Gastroesophageal sphincter (tissue), 4 donors: ENCODE results near the gene OR56A4. TPM values are rescaled to one million over a fixed set of nuclear protein-coding genes. Genes with fewer than 3 reads are reported as not detected.

Experiments used
- ATAC-seq: fragments of 150-250 bp; one replicate; pipeline ENCODE4 v1.9.1; 2016; ENCODE audit warnings: mild to moderate bottlenecking, moderate library complexity
- H3K27ac ChIP-seq, 4 donors: fragments of 200-600 bp; sonication (generic) in 3 of 4; 1 replicate in 3 of 4; 2 replicates in 1 of 4; pipeline ENCODE4 v1.5.1; 2016 to 2019
- H3K27me3 ChIP-seq: fragments of 200-600 bp; sonication (generic); one replicate; pipeline ENCODE4 v1.5.1; 2019
- H3K36me3 ChIP-seq, 2 donors: fragments of 200-600 bp; sonication (generic); one replicate each; pipeline ENCODE4 v1.5.1; 2019; ENCODE audit warnings: control low read depth in 1 of 2
- H3K4me1 ChIP-seq, 3 donors: fragments of 200-600 bp; sonication (generic); 1 replicate in 2 of 3; 2 replicates in 1 of 3; pipeline ENCODE4 v1.5.1; 2016 to 2019; ENCODE audit warnings: control low read depth in 2 of 3
- H3K4me3 ChIP-seq, 2 donors: fragments of 200-600 bp; sonication (generic); one replicate each; pipeline ENCODE4 v1.5.1; 2019; ENCODE audit warnings: mild to moderate bottlenecking in 1 of 2, moderate library complexity in 1 of 2
- H3K9me3 ChIP-seq, 3 donors: fragments of 200-600 bp; sonication (generic); one replicate each; pipeline ENCODE4 v1.5.1; 2017 to 2019; ENCODE audit warnings: control low read depth in 2 of 3
- EP300 ChIP-seq: sonication (generic); formaldehyde crosslinking; IDR thresholded peaks from one replicate; pipeline ENCODE4 v1.6.1; 2017; ENCODE audit warnings: antibody characterized with exemption, mild to moderate bottlenecking
- POLR2A ChIP-seq, 2 donors: fragments of 450-650 bp; IDR thresholded peaks; one replicate each; pipeline ENCODE4 v1.6.1; 2017; ENCODE audit warnings: antibody characterized with exemption in 2 of 2, mild to moderate bottlenecking in 2 of 2, moderate library complexity in 1 of 2
- POLR2AphosphoS5 ChIP-seq: sonication (generic); formaldehyde crosslinking; IDR thresholded peaks from one replicate; pipeline ENCODE4 v1.6.1; 2017; ENCODE audit warnings: antibody characterized with exemption
- WGBS, 2 donors: methylation state at CpG; one replicate each; pipeline ENCODE4 v1.1.5; 2018; ENCODE audit warnings: low coverage in 1 of 2; 5-methylcytosine and 5-hydroxymethylcytosine counted together
- total RNA-seq, 4 donors: library from RNA; depleted of rRNA; stranded (reverse); fragments of >200 nt; gene quantifications; one replicate each; pipeline ENCODE4 v1.1.0, GENCODE V29; 2016
- TF ChIP-seq, protein P1 (sequence below), 4 experiments: fragments of 200-600 bp in 2 of 4; fragments of 450-650 bp in 2 of 4; sonication (generic) in 1 of 4; IDR thresholded peaks; one replicate each; pipeline ENCODE4 v1.5.1; 2017 to 2019; ENCODE audit warnings: antibody characterized with exemption in 4 of 4, mild to moderate bottlenecking in 2 of 4, moderate library complexity in 2 of 4

OR56A4 gene
- total RNA-seq, 4 donors from 2014 or later: not detected

DNA sequence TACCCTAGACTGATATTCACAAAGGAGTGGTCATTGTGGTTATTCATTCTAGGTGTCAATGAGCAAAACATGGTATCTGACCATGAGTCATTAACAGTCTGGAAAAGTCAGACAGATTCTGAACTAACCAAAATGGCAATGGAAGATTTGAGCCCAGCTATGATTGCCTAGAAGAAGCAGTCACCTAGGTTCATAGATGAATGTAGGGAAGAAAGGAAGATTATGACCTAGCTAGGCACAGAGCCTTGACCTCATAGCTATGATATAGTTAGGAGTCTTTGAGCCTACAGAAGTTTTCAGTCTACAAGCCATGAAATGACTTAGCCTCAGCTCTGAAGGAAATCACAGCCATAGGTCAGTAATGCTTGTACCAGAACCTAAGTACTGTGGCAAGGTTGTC is 351 bp downstream of the OR56A4 start:
- Histone ChIP-seq H3K4me1 (no peaks in the 10 kb centered on the region), H3K9me3 (no peaks in the 10 kb centered on the region), H3K27ac (no peak overlapping the region), H3K27me3 (peaks cover under 1% of the 10 kb centered on the region), H3K4me3 (no peak overlapping the region), H3K36me3 (no peaks in the 10 kb centered on the region)
- TF ChIP-seq POLR2AphosphoS5: no peak
- TF ChIP-seq, protein P1, sequence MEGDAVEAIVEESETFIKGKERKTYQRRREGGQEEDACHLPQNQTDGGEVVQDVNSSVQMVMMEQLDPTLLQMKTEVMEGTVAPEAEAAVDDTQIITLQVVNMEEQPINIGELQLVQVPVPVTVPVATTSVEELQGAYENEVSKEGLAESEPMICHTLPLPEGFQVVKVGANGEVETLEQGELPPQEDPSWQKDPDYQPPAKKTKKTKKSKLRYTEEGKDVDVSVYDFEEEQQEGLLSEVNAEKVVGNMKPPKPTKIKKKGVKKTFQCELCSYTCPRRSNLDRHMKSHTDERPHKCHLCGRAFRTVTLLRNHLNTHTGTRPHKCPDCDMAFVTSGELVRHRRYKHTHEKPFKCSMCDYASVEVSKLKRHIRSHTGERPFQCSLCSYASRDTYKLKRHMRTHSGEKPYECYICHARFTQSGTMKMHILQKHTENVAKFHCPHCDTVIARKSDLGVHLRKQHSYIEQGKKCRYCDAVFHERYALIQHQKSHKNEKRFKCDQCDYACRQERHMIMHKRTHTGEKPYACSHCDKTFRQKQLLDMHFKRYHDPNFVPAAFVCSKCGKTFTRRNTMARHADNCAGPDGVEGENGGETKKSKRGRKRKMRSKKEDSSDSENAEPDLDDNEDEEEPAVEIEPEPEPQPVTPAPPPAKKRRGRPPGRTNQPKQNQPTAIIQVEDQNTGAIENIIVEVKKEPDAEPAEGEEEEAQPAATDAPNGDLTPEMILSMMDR (IDR thresholded peaks at IDR 0.05): no peak
- no peak for TF ChIP-seq EP300
- no peak for TF ChIP-seq POLR2A (IDR thresholded peaks at IDR 0.05)
- no peak for ATAC-seq

DNA sequence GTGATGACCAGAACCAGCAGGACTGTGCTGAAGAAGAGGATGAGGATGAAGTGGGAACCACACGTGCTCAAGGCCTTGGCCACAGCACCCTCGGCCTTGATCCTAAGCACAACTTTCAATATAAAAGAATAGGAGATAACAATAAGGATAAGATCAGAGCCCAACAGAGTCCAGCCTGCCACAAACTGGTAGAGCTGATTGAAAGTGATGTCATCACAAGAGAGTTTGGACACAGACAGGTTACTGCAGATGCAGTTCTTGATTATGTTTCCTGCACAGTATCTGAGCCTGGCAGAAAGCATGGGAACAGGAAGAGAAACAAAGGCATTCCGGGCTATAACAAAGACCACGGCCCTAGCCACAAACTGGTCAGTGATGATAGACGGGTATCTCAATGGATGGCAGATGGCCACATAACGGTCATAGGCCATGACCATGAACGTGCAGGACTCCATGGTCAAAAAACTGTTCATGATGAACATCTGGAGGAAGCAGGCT is 4.5 kb downstream of the OR56A4 start:
- TF ChIP-seq POLR2A (IDR thresholded peaks at IDR 0.05) (no peak), EP300 (no peak), POLR2AphosphoS5 (no peak)
- TF ChIP-seq, protein P1 (IDR thresholded peaks at IDR 0.05): no peak
- Histone ChIP-seq H3K36me3 (no peaks in the 10 kb centered on the region), H3K27ac (no peak overlapping the region), H3K4me3 (no peak overlapping the region), H3K9me3 (no peaks in the 10 kb centered on the region), H3K27me3 (no peaks in the 10 kb centered on the region), H3K4me1 (no peaks in the 10 kb centered on the region)
- WGBS, 2 donors: 79% methylated on average over 7 of the region's 7 CpGs; no CpG with 5 or more reads in 1 of the 2 donors
- no peak for ATAC-seq

DNA sequence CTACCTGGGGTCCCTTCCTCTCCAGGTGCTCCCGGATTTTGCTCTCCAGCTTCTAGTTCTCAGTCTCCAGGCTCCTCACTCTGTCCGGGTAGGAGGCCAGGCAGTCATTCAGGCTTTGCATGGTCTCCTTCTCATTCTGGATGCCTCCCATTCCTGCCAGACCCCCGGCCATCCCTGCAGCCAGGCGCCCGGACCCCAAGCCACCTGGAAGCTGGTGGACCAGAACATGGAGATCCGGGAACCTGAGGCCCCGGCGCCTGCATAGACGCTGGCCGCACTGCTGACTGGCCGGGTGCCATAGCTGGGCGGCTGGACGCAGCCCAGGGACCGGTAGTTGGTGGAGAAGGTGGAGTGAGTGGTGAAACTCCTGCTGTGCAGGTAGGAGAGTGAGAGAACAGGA is 12.0 kb downstream of the OR56A4 start:
- Histone ChIP-seq H3K27me3 (peaks cover 7% of the 10 kb centered on the region), H3K4me3 (no peak overlapping the region), H3K27ac (no peak overlapping the region), H3K4me1 (no peaks in the 10 kb centered on the region), H3K9me3 (no peaks in the 10 kb centered on the region), H3K36me3 (no peaks in the 10 kb centered on the region)
- WGBS, 2 donors: 100% methylated on average over 1 of the region's 14 CpGs; no CpG with 5 or more reads in 1 of the 2 donors
- no peak for TF ChIP-seq POLR2AphosphoS5
- no peak for TF ChIP-seq POLR2A (IDR thresholded peaks at IDR 0.05)
- TF ChIP-seq EP300: no peak
- TF ChIP-seq, protein P1 (IDR thresholded peaks at IDR 0.05): no peak
- no peak for ATAC-seq

DNA sequence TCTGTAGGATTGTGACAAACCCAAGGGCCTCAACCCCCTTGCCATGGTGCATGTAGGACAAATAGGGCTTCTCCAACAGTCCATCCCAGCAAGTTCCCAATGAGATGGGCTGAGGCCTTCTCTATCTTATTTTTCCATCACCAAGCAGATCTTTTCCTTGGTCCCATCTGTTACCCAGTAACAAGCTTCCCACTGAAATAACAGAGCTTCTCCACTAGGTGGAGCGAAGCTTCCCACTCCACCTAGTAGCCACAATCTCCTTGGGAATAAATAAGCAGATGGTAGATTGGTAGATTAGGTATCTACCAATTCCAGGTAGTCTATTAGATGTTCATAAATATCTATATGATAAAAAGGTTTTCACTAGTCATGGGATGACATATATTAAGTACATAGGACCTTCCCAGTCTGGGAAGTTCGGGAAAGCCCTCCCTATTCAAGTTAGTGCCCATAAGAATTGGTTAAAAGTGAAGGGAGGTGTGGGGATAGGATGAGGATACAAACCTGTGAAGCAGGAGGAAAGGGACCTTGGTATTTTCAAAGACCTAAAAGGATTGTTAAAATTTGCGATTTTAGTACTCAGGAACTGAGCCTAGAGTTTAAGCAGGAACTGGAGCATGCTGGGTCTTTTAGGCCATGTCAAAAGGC is 14.0 kb downstream of the OR56A4 start:
- ATAC-seq: no peak
- Histone ChIP-seq H3K27ac (no peak overlapping the region), H3K9me3 (no peaks in the 10 kb centered on the region), H3K36me3 (no peaks in the 10 kb centered on the region), H3K4me1 (no peaks in the 10 kb centered on the region), H3K27me3 (peaks cover 8% of the 10 kb centered on the region), H3K4me3 (no peak overlapping the region)
- 43 to 62% methylated on average over 2 to 3 of the region's 3 CpGs for WGBS, 2 donors
- TF ChIP-seq, protein P1 (IDR thresholded peaks at IDR 0.05): peak in 1 of 4 experiments; percentile 22
- TF ChIP-seq EP300 (no peak), POLR2AphosphoS5 (no peak)

DNA sequence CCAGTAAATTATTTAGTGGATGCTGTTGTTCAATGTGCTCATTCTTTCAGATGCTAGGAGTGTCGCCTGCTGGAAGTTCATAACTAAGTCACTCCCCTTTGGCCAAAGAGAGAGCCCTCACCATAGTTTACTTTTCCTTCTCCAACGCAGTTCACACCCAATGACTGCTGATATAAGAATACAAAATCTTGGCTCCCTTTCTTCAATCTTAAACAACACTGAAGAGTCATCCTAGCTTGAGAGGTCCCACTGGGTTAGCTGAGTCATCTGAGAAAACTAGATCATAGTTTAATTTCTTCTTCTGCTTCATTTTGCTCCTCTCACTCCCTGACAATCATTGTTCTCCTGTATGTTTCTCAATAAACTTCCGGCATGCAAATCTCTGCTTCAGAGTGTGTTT is 14.6 kb downstream of the OR56A4 start:
- Histone ChIP-seq H3K4me1 (no peaks in the 10 kb centered on the region), H3K36me3 (no peaks in the 10 kb centered on the region), H3K9me3 (no peaks in the 10 kb centered on the region), H3K27ac (no peak overlapping the region), H3K27me3 (peaks cover 8% of the 10 kb centered on the region), H3K4me3 (no peak overlapping the region)
- ATAC-seq: no peak
- 33 to 65% methylated on average over 1 to 3 of the region's 3 CpGs for WGBS, 2 donors
- no peak for TF ChIP-seq POLR2A (IDR thresholded peaks at IDR 0.05)
- no peak for TF ChIP-seq POLR2AphosphoS5
- no peak for TF ChIP-seq EP300
- TF ChIP-seq, protein P1 (IDR thresholded peaks at IDR 0.05): no peak
